Lower leg skin (tissue), 4 donors: ENCODE results near the gene PEX14. TPM values are rescaled to one million over a fixed set of nuclear protein-coding genes. Genes with fewer than 3 reads are reported as not detected.

Experiments
- DNase-seq, 2 donors: peaks; one replicate each; pipeline ENCODE4 v3.0.0-alpha.2; 2019; ENCODE audit warnings: low spot score in 2 of 2
- H3K4me3 ChIP-seq: fragments of 200-600 bp; sonication (generic); 2 replicates; pipeline ENCODE4 v1.5.1; 2017; ENCODE audit warnings: mild to moderate bottlenecking, low read depth; ENCODE audit not compliant: poor library complexity, severe bottlenecking
- CTCF ChIP-seq, 3 donors: fragments of 450-650 bp; IDR thresholded peaks; one replicate each; pipeline ENCODE4 v1.5.1; 2016; ENCODE audit warnings: antibody characterized with exemption in 3 of 3, mild to moderate bottlenecking in 3 of 3, moderate library complexity in 2 of 3
- POLR2A ChIP-seq, 2 donors: fragments of 450-650 bp; IDR thresholded peaks; one replicate each; pipeline ENCODE4 v1.6.1; 2016 to 2017; ENCODE audit warnings: antibody characterized with exemption in 2 of 2, mild to moderate bottlenecking in 1 of 2, moderate library complexity in 1 of 2
- WGBS, 2 donors: methylation state at CpG; one replicate each; pipeline ENCODE4 v1.1.5; 2018; 5-methylcytosine and 5-hydroxymethylcytosine counted together
- intact Hi-C: fragments of 100-400 bp; cut with DNase I; formaldehyde crosslinking; loops from one replicate; pipeline ENCODE4 v1.15.0; 2023; ENCODE audit warnings: low total_unique reads
- total RNA-seq, 4 donors: library from RNA; depleted of rRNA; stranded (reverse); fragments of >200 nt; gene quantifications; one replicate each; pipeline ENCODE4 v1.1.0, GENCODE V29; 2016

The PEX14 gene
- total RNA-seq, 4 donors from 2014 or later: 14.1 to 22.8 (median 18.9) TPM

GRCh38 chr1:10638559-10639005 lies 163.8 kb downstream of the PEX14 start:
- intact Hi-C loops: no loop called here
- no peak for TF ChIP-seq POLR2A (IDR thresholded peaks at IDR 0.05)
- TF ChIP-seq CTCF (IDR thresholded peaks at IDR 0.05): no peak
- WGBS, 2 donors: 70% methylated on average over 43 of the region's 57 CpGs; no CpG with 5 or more reads in 1 of the 2 donors
- no peak overlapping the region for H3K4me3 ChIP-seq
- DNase-seq: no peak

GRCh38 chr1:10639011-10639774 lies 164.4 kb downstream of the PEX14 start:
- no peak for DNase-seq
- WGBS, 2 donors: 77 to 82% methylated on average over 60 to 71 of the region's 108 CpGs
- no peak for TF ChIP-seq CTCF (IDR thresholded peaks at IDR 0.05)
- no peak for TF ChIP-seq POLR2A (IDR thresholded peaks at IDR 0.05)
- intact Hi-C loops: no loop called here
- H3K4me3 ChIP-seq: no peak overlapping the region

- intact Hi-C loops: no loop called here
- 70 to 82% methylated on average over 39 to 43 of the region's 45 CpGs for WGBS, 2 donors
- DNase-seq: no peak
- no peak overlapping the region for H3K4me3 ChIP-seq
- TF ChIP-seq CTCF (IDR thresholded peaks at IDR 0.05) (no peak), POLR2A (IDR thresholded peaks at IDR 0.05) (no peak)
Observed at GRCh38 chr1:10639775-10640578, 165.2 kb downstream of the PEX14 start.

GRCh38 chr1:10640843-10641553 lies 166.2 kb downstream of the PEX14 start:
- 75 to 92% methylated on average over 7 to 12 of the region's 16 CpGs for WGBS, 2 donors
- no peak for DNase-seq
- TF ChIP-seq CTCF (IDR thresholded peaks at IDR 0.05) (no peak), POLR2A (IDR thresholded peaks at IDR 0.05) (no peak)
- no peak overlapping the region for H3K4me3 ChIP-seq
- intact Hi-C loops: no loop called here

- no peak for DNase-seq
- intact Hi-C loops: no loop called here
- 86 to 87% methylated on average over 23 to 24 of the region's 24 CpGs for WGBS, 2 donors
- no peak overlapping the region for H3K4me3 ChIP-seq
- TF ChIP-seq POLR2A (IDR thresholded peaks at IDR 0.05): no peak
- TF ChIP-seq CTCF (IDR thresholded peaks at IDR 0.05): no peak
Observed at GRCh38 chr1:10641976-10642375, 167.2 kb downstream of the PEX14 start.
